Epidermal melanocyte (primary cell): Measurements from ENCODE around the gene HEPACAM.
"Not testable (repeated sequence)": the region's sequence is repeated elsewhere in the genome, so short reads cannot be mapped to it uniquely, and the experiment has no call there.

Experiments
- DNase-seq: peaks from one replicate; pipeline ENCODE4 v3.0.0; 2011; ENCODE audit warnings: low spot score; ENCODE audit not compliant: insufficient read length

HEPACAM gene

GRCh38 chr11:124935548-124936514, at the start of gene HEPACAM:
HEPACAM (minus strand) TSS chr11:124936047; CDS start chr11:124936006, 41 bp downstream.
- no peak for DNase-seq

GRCh38 chr11:124984512-124984854, 48.6 kb upstream of the HEPACAM start:
- DNase-seq: no peak

- no peak for DNase-seq
Observed at GRCh38 chr11:124983674-124984511, 48.0 kb upstream of the HEPACAM start.

GRCh38 chr11:124982043-124982442, 46.2 kb upstream of the HEPACAM start:
- no peak for DNase-seq

- DNase-seq: no peak
Observed at GRCh38 chr11:124978316-124978715, 42.5 kb upstream of the HEPACAM start.

GRCh38 chr11:124977006-124977405, 41.2 kb upstream of the HEPACAM start:
- DNase-seq: no peak

- no peak for DNase-seq
Observed at GRCh38 chr11:124976531-124976930, 40.7 kb upstream of the HEPACAM start.

GRCh38 chr11:124971810-124972209, 36.0 kb upstream of the HEPACAM start:
- DNase-seq: no peak

- DNase-seq: no peak
Observed at GRCh38 chr11:124970925-124971324, 35.1 kb upstream of the HEPACAM start.

GRCh38 chr11:124968197-124968596, 32.4 kb upstream of the HEPACAM start:
- not testable (repeated sequence) for DNase-seq

- peak; percentile 77 for DNase-seq
Observed at GRCh38 chr11:124961972-124962609, 26.2 kb upstream of the HEPACAM start.

- no peak for DNase-seq
Observed at GRCh38 chr11:124955035-124955434, 19.2 kb upstream of the HEPACAM start.

- no peak for DNase-seq
Observed at GRCh38 chr11:124954590-124954955, 18.7 kb upstream of the HEPACAM start.

- DNase-seq: peak; percentile 93
Observed at GRCh38 chr11:124953753-124954589, 18.1 kb upstream of the HEPACAM start, which contains the start of gene CCDC15. CCDC15 (plus strand) TSS chr11:124954202; CDS start chr11:124954733, 531 bp downstream.

- DNase-seq: no peak
Observed at GRCh38 chr11:124951341-124951740, 15.5 kb upstream of the HEPACAM start.

GRCh38 chr11:124950601-124951330, 14.9 kb upstream of the HEPACAM start:
- DNase-seq: no peak

GRCh38 chr11:124946735-124947141, 10.9 kb upstream of the HEPACAM start:
- no peak for DNase-seq

- no peak for DNase-seq
Observed at GRCh38 chr11:124945826-124946225, 10.0 kb upstream of the HEPACAM start.

- no peak for DNase-seq
Observed at GRCh38 chr11:124944565-124944964, 8.7 kb upstream of the HEPACAM start.

GRCh38 chr11:124943741-124944140, 7.9 kb upstream of the HEPACAM start:
- DNase-seq: no peak
